Measurements from ENCODE around the gene CMTM8.

CMTM8 gene

DNA sequence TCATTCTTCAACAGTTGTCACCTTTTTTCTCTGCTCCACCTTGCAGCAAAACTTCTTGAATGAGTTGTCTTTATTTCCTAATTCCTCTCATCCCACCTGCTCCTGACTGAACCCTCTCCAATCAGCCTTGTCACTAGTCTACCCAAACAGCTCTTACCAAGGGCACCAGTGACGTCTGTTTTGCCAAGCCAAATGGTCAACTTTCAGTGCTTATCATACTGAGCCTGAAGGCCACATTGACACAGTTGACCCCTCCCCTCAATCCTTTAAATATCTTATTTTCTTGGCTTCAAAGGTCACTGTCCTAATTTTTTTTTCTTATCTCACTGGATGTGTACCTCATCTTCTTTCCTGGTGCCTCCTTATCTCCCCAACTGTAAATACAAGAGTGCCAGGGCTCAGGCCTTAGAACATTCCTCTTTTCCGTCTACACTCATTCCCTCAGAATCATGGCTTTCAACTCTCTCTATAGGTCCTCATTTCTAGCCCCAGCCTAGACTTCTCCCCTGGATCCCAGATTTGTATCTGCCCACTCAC is 43.2 kb downstream of the CMTM8 start:
- no peak for DNase-seq

DNA sequence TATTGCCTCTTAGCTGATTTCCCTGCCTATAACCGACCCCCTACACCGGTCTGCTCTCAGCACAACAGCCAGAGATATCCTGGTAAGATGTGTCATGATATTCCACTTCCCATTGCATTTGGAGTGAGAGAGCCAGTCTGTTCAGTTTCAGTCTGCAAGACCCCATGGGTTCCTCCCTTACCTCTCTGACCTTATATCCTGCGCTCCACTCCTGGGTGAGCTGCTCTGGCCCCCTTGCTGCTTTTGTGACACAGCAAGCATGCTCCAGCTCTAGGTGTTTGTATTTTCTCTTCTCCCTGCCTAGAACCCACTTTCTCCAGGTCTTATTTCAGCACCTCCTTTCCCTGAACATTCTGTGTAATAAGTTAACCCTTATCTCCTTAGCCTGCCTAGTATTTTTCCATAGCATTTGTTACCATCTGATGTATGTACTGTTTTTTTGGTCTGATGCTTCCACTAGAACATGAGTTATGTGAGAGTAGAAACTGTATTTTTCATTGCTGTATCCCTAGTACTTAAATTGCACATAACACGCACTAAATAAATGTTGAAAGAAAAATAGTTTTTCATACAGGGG is 44.2 kb downstream of the CMTM8 start:
- no peak for DNase-seq

DNA sequence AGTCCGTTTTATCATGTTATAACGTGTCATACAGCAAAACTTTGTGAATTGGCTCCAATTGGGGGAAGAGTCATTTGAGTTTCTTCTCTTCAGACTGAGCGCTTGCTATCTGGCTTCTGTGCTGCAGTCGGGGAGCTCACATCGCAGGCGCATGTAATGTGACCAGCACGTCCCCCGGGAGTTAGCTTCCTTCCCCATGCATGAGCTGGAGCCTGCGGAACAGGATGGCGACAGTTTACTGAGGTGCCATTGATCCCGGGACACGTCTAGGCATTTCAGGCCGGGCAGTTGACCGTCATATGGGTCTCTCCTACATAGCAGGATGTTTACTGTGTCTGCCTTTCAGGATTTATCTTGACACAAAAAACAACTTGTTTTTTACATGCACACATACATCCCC is 44.8 kb downstream of the CMTM8 start:
- no peak for DNase-seq

DNA sequence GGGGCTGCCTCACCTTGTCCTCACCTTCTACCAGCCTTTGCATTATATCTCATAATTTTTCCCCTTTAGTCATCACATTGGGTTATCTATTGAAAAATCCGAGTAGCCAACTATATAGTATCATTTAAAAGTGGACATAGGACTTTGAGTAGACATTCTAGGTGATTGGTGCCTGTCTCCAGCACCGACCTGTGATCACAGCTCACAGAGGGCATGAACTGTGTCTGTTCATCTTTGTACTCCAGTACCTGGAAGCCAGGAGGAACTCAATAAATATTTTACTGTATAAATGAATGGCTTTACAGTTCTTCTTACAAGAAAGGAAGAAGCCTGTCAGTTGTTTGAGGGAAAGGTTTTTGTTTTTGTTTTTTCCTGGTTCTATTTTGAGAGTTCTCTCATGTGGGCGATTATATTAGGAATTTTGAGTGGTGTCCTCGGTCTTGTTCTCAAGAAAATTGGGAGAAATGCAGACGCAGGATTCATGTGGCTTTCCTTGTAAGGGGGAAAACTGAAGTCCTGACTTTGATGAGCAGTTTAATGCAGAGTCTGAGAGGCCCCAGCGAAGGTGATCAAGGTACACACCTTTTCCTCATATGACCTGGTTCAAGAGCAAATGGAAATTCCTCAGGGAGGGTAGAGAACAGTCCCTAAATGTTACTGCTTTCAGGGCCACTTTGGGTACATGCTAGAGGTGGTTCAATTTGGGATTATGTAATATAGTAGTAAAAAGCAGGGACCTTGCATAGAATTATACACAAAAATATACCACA is 46.1 kb downstream of the CMTM8 start:
- no peak for DNase-seq

DNA sequence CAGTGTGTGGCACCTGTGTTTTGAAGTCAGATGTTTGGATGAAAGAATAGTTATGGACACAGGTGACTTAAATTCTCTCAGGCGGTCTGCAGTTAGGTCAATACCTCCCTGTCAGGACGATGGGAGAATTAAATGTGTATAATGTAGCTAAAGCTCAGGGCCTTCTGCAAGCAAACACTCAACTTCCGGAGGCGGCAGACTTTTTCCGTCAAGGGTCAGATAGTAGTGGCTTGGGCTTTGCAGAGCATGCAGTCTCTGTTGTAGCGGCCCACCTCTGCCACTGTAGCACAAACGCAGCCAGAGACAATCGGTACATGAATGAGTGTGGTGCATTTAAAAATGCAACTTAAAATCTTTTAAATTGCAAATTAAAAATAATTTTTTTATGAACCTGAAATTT is 47.4 kb downstream of the CMTM8 start:
- DNase-seq, result no peak

DNA sequence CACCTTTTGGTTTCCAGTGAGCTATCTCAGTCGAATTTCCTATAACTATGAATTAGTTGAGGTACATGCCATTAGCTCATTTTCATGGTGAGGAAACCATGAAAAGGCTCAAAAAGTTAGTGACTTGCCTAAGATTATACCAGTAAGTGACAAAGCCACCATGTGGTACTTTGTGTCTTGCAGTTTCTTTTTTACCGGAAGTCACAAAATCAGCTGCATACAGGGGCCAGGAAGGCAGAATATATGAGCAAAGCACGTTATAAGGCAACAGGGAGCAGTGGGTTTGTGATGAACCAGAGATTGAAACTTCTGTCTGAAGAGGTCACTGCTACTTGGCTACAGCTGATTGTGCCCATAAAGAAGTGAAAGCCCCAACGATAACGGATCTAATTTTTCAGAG is 50.3 kb downstream of the CMTM8 start:
- no peak for DNase-seq

DNA sequence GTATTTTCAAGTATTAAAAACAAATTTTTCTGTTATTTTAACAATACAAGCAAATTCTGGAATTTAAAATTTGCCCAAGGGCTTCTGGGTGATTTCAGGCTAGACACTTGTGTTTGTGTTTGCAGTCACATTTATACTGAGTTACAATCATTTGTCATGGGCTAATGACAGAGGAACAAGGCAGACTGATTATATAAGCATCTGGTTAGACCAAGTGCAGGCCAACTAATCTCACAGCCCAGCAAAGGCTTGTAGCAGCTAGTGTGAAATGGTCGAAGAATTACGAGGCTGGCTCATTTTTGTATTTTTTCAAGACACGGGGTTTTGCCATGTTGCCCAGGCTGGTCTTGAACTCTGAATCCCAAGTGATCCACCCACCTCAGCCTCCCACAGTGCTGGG is 52.1 kb downstream of the CMTM8 start:
- DNase-seq, result no peak

DNA sequence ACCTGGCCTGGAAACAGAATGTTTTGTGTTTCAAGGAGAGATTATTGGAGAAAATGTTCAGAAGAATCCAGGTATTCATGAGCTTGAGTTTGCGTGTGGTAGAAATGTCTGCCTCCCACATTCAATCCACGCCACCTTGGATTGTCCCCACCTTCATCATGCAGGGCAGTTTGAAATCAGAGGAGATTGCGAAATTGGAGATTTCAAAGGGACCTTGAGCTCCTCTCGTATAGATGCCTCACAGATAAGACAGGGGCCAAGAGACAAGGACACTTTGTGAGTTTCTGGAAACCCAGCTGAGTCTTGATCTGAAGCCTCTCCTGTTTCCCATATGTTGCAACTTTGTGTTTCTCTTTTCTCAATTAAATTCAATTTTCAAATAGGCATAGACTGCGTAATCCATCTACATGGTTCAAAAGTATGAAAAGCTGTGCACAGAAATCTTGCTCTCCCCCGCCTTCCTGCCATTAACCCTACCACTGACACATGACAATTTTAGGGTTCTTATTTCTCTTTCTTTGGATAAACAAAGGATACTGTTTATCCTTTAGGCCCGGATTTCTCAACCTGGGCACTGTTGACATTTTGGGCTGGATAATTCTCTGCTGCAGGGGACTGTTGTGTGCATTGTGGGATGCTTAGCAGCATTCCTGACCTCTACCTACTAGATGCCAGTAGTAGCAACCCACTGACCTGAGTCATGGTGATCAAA is 53.8 kb downstream of the CMTM8 start:
- no peak for DNase-seq

DNA sequence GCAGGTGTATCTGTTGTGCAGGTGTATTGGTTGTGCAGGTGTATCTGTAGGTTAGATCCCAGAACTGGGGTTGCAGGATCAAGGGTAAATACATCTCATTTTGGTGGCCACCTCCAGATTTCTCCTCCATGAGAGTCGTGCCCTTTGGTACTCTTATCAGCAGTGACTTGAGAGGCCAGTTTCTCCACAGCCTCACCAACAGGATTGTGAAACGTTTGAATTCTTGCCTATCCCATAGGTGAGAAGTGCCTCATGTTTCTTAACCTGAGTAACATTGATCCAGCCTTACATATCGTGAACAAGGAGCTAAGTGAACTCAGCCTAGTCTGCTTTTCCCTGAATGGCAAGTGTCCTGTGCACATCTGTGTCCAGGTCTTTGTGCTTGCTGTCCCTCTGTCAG is 55.4 kb downstream of the CMTM8 start:
- no peak for DNase-seq

DNA sequence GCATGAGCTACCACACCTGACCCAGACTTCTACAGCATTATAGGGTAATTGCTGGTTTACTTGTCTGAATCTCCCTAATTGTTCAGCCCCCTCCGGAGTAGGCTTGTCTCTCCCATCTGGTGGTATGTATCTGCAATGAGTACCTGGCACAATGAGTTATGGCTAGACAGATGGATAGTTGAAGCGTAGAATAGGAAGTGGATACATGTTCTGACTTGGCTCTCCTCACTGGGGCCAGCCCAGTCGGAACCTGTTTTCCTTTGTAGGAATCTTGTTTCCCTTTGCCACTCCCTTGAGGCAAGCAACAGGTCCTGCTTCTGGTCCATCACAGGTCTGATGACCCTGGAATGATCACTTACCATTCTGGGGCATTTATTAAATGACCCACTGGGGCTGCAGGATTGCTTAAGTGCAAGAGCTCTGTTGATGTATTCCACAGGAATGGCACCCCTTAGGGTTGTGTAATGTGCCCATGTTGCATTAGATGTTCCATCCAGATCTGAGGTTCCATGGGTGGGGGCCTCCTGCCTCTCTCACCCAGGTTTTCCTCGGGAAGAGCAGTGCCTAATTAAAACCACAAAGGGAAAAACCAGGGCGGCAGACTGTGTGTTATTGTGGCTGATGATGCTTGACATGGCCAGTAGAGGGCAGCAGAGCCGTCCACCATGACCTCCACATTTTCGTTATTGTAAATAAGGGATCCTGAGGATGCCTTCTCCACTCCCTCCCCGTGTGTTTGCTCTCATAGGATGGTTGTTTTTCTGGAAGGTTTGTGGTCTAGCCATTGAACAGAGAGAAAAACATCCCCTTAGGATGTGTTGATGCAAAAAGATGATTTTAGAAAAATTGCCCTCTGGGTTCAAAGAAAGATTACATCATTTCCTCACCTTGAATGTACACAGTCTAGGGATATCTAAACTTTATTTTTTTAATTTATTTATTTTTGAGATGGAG is 58.0 kb downstream of the CMTM8 start:
- DNase-seq, result peak; percentile 62

DNA sequence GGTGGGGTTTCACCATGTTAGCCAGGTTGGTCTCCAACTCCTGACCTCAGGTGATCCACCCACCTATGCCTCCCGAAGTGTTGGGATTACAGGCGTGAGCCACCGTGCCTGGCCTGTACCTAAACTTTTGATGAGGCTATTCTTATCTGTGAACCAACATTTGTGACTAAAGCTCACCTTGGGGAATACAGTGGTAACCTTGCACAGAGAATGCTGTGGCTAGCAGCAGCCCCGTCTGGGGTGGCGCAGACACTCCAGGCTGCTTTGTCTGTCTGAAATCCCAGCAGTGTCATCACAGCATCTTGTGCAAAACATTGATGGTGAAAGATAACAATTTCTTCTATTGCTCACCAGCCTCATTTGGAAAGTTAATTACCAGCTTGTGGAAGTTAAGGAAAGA is 58.9 kb downstream of the CMTM8 start:
- DNase-seq, result peak; percentile 65

DNA sequence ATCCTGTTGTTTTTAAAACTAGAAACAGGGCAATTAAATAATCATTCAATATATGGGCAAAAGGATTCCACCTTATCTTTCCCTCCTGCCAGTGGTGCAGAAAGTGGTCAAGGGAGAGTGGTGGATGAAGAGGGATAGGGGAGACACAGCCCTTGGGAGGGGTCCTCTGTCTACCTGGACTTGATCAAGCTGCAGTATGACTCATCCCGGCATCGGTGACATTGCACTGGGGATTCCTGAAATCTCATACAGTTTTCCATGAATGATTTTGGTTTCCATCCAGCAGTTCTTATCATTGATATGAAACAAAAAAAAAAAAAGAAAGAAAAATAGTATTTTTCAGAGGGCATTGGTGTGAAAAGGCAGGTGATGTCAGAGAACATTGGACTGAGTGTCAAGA is 62.9 kb downstream of the CMTM8 start:
- no peak for DNase-seq

DNA sequence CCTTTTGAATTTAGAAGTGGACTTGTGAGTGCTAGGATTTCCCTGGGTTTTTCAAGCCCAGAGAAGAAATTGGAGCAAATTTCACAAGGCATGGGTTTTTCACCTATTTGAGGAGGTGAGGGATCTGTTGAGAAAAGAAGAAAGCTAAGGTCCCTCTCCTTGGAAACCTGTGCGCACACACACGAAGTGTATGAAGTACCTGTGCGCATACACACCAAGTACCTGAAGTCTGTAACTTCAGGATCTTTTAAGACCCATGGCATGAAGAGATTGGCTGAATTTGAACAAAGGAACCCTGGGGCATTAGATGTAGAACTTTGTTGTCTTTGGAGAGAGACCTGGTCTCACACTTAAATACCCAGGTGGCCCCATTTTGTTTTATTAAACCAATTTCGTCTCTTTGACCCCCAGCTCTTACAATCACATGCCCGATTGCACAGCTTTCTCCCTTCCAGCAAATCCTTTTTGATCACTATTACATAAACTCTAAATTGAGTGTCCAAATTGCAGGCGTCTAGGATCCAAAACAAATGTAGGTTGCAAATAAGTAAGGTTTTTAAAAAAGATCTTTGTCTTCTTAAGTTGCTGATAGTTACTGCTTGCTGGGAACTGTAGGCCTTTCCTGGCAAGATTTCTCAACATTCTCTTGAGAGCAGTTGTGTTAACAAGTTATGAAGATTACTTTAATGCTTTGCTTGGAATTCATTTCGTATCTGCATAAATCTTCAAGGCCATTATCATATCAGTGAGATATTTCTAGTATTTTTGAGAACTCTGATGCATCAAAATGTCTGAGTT is 64.3 kb downstream of the CMTM8 start:
- no peak for DNase-seq

DNA sequence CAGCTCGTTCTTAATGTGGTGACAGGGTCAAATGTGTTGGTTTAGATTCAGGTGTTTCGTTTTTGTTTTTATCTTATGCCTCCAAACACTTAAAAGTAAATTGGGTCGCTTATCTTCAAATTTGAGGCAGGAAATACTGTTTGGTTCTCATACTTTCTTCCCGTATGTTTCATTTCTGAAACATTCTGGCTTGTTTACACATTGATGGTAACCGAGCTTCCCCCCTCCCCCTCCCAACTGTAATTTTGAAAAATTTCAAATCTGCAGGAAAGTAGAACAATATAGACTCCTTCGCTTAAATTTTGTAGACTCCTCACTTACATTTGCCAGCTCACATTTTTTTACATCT is 64.9 kb downstream of the CMTM8 start:
- peak; percentile 20 for DNase-seq

DNA sequence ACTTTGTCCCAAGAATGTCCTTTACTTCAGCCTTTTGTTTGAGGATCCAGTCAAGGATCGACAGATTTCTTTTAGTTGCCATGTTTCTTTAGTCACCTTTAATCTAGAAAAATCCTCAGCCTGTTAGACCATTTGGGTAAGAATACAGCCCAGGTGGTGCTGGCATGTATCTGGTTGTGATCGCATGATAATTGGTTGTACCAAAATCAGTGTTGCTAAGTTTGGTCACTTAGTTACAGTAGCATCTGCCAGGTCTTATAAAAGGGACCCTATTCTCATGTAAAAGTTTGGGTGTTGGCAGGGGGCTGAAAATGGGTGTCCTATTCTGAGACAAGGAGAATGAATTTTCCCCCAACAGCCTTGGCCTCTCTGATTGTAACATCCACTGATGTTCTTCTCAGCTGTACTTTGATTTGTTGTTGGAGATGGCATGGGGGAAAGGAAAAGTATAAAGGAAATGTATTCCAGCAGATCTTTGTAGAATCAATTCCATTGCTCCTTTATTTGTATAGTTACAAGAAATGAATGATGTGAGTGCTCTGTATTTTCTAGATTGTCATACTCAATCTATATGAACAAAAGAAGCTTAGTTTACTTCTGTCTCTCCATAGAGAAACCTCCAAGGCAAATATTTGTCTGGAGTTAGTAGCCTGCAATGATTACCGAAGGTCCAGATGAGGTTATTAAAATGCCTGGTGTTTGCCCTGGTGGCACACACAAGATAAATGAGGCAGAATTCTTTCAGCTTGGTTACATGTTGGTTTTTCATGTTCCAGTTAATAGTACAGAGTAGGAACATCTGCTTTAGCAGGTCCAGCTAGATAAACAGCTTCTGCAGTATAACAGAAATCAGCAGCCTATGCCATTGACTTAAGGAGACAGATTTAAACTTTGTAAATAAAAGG is 65.7 kb downstream of the CMTM8 start:
- no peak for DNase-seq

DNA sequence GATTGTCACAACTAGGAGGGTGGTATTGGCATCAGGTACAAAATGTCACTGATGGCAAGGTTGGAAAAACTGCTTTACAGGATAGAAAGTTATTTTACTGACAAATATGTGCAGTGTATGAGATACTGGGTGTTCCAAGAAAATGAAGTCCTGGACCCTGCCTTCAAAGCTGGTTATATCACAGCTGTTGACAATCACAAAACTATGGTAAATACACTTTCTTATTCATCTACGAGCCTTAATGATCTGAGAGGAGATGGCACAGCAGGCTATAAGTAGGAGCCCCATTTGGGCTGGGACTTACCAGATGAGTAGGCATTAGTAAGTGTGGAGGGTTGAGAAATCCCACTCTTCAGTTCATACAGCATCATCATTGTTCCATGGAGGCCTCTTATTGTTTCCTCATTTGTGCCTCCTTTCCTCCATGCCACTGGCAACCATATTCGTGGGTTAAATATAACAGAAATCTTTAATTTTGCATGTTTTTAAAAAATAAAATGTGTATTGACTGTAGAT is 66.9 kb downstream of the CMTM8 start:
- DNase-seq, result no peak

DNA sequence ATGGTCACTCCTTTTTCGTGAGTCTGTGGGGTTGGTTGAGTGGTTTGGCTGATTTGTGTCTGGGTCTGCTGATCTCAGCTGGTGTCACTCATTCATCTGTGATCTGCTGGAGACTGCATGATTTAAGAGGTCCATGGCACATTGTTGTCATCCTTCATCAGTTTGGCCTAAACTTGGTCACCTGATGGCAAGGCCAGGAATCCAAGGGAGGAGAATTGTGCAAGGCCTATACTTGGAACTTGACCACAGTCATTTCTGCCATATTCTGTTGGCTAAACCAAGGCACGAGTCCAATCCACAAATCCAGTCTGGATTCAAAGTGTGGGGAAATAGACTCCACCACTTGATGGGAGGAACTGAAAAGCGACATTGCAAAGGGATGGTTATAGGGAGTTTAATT is 67.6 kb downstream of the CMTM8 start:
- no peak for DNase-seq

DNA sequence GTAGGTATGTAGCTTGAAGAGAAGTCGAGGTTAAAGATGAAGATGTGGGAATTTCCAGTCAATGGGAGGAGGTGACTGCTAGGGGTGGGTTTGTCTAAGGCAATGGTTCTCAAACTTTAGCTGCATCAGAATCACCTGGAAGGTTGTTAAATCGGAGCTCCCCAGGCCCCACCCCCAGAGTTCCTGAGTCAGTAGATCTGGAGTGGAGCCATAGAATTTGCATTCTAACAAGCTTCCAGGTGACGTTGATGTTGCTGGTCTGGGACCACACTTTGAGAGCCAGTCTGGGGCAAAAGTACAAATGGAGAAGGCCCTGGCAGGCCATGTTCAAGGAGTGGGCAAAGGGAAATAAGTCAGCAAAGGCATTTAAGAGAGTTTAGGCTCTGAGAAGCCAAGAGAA is 69.1 kb downstream of the CMTM8 start:
- no peak for DNase-seq

DNA sequence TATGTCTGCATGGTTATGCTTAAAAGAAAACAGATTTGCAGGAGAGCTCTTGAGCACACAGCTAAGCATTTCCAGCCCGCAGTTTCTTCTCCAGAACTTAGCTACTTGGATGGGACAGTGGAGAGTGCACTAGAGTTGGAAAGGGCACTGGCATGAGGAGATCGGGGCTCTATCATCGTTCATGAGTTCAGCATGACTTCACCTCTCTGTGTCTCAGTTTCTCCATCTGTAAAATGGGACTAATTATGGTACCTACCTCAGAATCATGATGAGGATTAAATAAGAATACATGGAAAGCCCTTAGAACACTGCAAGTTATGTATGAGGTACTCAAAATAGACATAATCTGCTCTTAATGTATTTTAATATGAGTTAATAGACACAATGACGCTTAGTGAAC is 69.9 kb downstream of the CMTM8 start:
- no peak for DNase-seq

DNA sequence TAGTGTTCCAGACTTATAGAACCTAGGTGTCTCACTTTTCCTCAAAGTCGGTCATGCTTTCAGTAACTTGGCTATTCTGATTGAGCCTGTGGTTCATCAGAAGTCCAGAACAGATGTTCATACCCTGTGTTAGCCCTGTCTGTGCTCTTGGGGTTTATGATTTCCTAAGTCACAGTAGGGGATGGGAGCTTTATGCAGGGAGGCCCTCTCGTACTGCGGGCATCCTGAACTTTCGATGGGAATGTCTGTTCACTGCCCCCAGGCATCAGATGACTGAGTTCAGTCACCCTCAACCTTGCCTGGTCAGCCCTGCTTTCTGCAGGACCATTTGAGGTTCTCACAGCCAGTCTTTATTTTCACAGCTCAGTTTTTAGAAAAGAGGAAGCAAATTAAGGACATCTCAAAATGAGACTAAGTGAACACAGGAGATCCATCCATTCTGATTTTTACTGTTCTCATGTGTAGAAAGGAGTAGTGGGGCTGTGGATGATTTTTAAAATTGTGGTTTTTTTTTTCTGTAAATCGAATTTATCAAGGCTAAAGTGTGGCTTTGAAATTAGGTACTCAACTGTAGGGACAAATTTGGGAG is 71.3 kb downstream of the CMTM8 start:
- DNase-seq, result no peak

Measured in activated CD4-positive, alpha-beta T cell treated with anti-CD3 and anti-CD28 coated beads, Interleukin-2, amount 50 U/mL, for 1 hour (primary cell).